Measurements from ENCODE around the gene VSTM4. TPM values are rescaled to one million over a fixed set of nuclear protein-coding genes. Genes with fewer than 3 reads are reported as not detected.
A peak's percentile ranks its signal among the peaks of the same experiment; 100 is the strongest.

Gene VSTM4
- total and polyA plus RNA-seq, 9 donors = 17.3 to 68.9 (median 42.9) TPM

GRCh38 chr10:49015700-49016099, 99.6 kb downstream of the VSTM4 start:
- TF ChIP-seq POLR2A (IDR thresholded peaks at IDR 0.05) (no peak), CTCF (IDR thresholded peaks at IDR 0.05) (no peak), EP300 (IDR thresholded peaks at IDR 0.05) (no peak)
- intact Hi-C loops (cut with DNase I) = loop anchor here in 1 of 4 donors (10.0 kb wide), 1 partner anchor 99 kb away; the partner anchor contains the start of gene VSTM4
- no peak for DNase-seq
- 93 to 97% (median 97%) methylated on average over 4 of the region's 4 CpGs for WGBS, 3 donors
- Histone ChIP-seq H3K36me3 (no peaks in the 10 kb centered on the region), H3K4me3 (no peak overlapping the region), H3K27me3 (no peaks in the 10 kb centered on the region), H3K9me3 (no peaks in the 10 kb centered on the region), H3K27ac (no peak overlapping the region), H3K4me1 (ENCODE audit: insufficient read depth) (peaks cover 22% of the 10 kb centered on the region)

GRCh38 chr10:49012603-49013002, 102.7 kb downstream of the VSTM4 start:
- H3K4me1 ChIP-seq (ENCODE audit: insufficient read depth) = peaks cover 38% of the 10 kb centered on the region
- no peak overlapping the region for H3K4me3 ChIP-seq
- DNase-seq = no peak
- H3K36me3 ChIP-seq = no peaks in the 10 kb centered on the region
- TF ChIP-seq POLR2A (IDR thresholded peaks at IDR 0.05) (no peak), CTCF (IDR thresholded peaks at IDR 0.05) (no peak), EP300 (IDR thresholded peaks at IDR 0.05) (no peak)
- WGBS, 3 donors = 21 to 40% (median 33%) methylated on average over 4 of the region's 4 CpGs
- H3K9me3 ChIP-seq = no peaks in the 10 kb centered on the region
- peak overlapping the region in 1 of 2 donors; percentile 24 for H3K27ac ChIP-seq
- intact Hi-C loops (cut with DNase I) = loop anchor here in 2 of 4 donors (5.0 to 10.0 kb wide), 2 partner anchors 65 to 102 kb away; partner anchors contain the start of gene VSTM4 (in 1 of the 2)
- no peaks in the 10 kb centered on the region for H3K27me3 ChIP-seq

GRCh38 chr10:49011756-49012155, 103.6 kb downstream of the VSTM4 start:
- DNase-seq = no peak
- Histone ChIP-seq H3K4me3 (no peak overlapping the region), H3K4me1 (ENCODE audit: insufficient read depth) (peaks cover 38% of the 10 kb centered on the region), H3K36me3 (no peaks in the 10 kb centered on the region), H3K9me3 (no peaks in the 10 kb centered on the region), H3K27me3 (no peaks in the 10 kb centered on the region), H3K27ac (no peak overlapping the region)
- TF ChIP-seq EP300 (IDR thresholded peaks at IDR 0.05) = no peak
- no peak for TF ChIP-seq CTCF (IDR thresholded peaks at IDR 0.05)
- no peak for TF ChIP-seq POLR2A (IDR thresholded peaks at IDR 0.05)
- 91 to 95% (median 91%) methylated on average over 11 of the region's 11 CpGs for whole genome bisulfite sequencing, 3 donors
- intact Hi-C loops (cut with DNase I) = loop anchor here in 2 of 4 donors (5.0 to 10.0 kb wide), 2 partner anchors 66 to 103 kb away; partner anchors contain the start of gene VSTM4 (in 1 of the 2)

- WGBS, 3 donors = 43 to 59% (median 44%) methylated on average over 4 of the region's 4 CpGs
- H3K36me3 ChIP-seq = no peaks in the 10 kb centered on the region
- no peak overlapping the region for H3K27ac ChIP-seq
- no peak for DNase-seq
- H3K27me3 ChIP-seq = no peaks in the 10 kb centered on the region
- peaks cover 38% of the 10 kb centered on the region for H3K4me1 ChIP-seq (ENCODE audit: insufficient read depth)
- no peak overlapping the region for H3K4me3 ChIP-seq
- intact Hi-C loops (cut with DNase I) = loop anchor here in 2 of 4 donors (5.0 to 10.0 kb wide), 2 partner anchors 66 to 104 kb away; partner anchors contain the start of gene VSTM4 (in 1 of the 2)
- no peaks in the 10 kb centered on the region for H3K9me3 ChIP-seq
- TF ChIP-seq CTCF (IDR thresholded peaks at IDR 0.05) (no peak), EP300 (IDR thresholded peaks at IDR 0.05) (no peak), POLR2A (IDR thresholded peaks at IDR 0.05) (no peak)
Measured at GRCh38 chr10:49010865-49011264, 104.5 kb downstream of the VSTM4 start.

Measured in ovary (tissue), 9 donors.